AG04449 (cell line): ENCODE data around the gene CD300A.

Experiments used
- CTCF ChIA-PET: fragments of 350-600 bp; formaldehyde crosslinking; extraction: SDS; loops from one replicate; lab custom pipeline; 2021; ENCODE audit warnings: antibody characterized with exemption; lab: Yijun Ruan, JAX
- POLR2A ChIA-PET: fragments of 400-600, 350-600 bp; formaldehyde crosslinking; extraction: SDS; loops from one replicate; lab custom pipeline; 2020; ENCODE audit warnings: antibody characterized with exemption, inconsistent platforms; lab: Yijun Ruan, JAX
- DNase-seq: peaks from one replicate; pipeline ENCODE4 v3.0.0-alpha.2; 2010; ENCODE audit warnings: low read depth, low spot score
- H3K4me3 ChIP-seq: 2 replicates; pipeline ENCODE4 v1.5.1; 2011; ENCODE audit warnings: low read depth, mild to moderate bottlenecking, control low read depth, low read length
- TF ChIP-seq, protein P1 (sequence below): IDR thresholded peaks from one replicate; pipeline ENCODE4 v1.5.1; 2011; ENCODE audit warnings: mild to moderate bottlenecking, moderate library complexity, low read length, control low read depth, inconsistent platforms; ENCODE audit not compliant: insufficient read depth; ENCODE audit errors: missing control alignments

CD300A gene

DNA sequence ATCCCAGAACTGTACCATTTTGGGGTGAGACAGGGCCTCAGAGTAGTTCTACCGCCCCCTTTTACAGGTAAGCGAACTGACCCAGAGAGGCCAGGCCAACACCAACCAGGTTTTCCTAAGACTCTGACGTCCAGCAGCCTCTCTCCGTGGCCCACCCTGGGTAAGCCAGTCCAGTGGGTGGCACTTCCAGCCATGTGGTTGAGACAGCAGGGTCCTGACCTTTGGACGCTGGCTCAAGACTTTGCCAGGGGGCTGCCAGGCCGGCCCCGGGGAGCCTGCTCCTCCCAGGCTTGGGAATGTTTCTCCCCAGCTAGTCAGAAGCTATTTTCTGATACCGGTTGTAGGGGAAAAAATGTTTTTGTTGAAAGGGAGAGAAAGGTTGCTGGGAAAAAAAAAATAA, 17.7 kb upstream of the CD300A start:
- no peak overlapping the region for H3K4me3 ChIP-seq

DNA sequence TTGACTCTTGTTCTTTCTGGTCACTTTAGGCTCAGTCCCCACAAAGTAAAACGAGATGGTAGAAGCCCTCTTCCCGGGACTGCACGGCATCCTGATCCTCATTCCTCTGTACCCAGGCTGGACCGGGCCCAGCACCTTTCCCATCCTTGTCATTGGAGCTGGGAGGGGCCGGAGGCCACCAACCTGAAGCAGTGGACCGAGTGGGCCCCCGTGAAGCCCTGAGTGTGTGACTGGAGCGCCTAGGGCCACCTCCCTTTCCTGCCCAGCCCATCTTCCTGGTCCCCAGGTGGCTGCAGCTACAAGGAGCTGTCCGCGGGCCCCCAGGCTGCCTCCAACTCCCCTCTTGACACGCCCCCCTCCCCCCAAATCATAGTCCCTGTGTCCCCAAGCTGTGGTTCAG, 17.1 kb upstream of the CD300A start:
- CTCF ChIA-PET = no interaction called here

More for the DNA sequence above, 17.7 kb upstream of the CD300A start:
- DNase-seq = no peak
- POLR2A ChIA-PET = no interaction called here
- TF ChIP-seq, protein P1, sequence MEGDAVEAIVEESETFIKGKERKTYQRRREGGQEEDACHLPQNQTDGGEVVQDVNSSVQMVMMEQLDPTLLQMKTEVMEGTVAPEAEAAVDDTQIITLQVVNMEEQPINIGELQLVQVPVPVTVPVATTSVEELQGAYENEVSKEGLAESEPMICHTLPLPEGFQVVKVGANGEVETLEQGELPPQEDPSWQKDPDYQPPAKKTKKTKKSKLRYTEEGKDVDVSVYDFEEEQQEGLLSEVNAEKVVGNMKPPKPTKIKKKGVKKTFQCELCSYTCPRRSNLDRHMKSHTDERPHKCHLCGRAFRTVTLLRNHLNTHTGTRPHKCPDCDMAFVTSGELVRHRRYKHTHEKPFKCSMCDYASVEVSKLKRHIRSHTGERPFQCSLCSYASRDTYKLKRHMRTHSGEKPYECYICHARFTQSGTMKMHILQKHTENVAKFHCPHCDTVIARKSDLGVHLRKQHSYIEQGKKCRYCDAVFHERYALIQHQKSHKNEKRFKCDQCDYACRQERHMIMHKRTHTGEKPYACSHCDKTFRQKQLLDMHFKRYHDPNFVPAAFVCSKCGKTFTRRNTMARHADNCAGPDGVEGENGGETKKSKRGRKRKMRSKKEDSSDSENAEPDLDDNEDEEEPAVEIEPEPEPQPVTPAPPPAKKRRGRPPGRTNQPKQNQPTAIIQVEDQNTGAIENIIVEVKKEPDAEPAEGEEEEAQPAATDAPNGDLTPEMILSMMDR = no peak
- CTCF ChIA-PET = interaction anchor here (4.8 kb wide), 1 partner anchor 8 kb away, joined by 23 read pairs; no protein-coding TSS in a partner anchor

DNA sequence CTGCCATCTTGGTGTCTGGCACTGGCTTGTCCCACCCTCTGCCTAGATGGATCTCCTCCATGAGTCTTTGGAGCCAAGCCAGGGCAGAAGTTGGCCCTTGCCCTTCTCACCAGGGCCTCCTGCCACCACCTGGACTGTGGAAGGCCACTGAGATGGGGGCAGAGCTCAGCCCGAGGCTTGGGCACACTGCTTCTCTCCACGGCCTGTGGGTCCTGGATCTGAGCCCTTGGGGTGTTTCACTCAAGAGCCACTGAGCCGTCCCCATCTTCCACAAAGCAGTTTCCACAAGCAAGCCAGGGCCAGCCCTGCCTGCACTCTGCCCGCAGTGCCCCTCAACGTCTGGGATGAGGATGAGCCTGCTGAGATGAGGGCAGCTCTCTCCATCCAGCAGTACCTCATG, 16.7 kb upstream of the CD300A start:
- DNase-seq = no peak
- ChIA-PET CTCF (no interaction called here), POLR2A (no interaction called here)
- no peak overlapping the region for H3K4me3 ChIP-seq
- TF ChIP-seq, protein P1 = no peak

More for the DNA sequence above, 17.1 kb upstream of the CD300A start:
- TF ChIP-seq, protein P1 = no peak
- POLR2A ChIA-PET = no interaction called here
- H3K4me3 ChIP-seq = no peak overlapping the region
- DNase-seq = no peak

DNA sequence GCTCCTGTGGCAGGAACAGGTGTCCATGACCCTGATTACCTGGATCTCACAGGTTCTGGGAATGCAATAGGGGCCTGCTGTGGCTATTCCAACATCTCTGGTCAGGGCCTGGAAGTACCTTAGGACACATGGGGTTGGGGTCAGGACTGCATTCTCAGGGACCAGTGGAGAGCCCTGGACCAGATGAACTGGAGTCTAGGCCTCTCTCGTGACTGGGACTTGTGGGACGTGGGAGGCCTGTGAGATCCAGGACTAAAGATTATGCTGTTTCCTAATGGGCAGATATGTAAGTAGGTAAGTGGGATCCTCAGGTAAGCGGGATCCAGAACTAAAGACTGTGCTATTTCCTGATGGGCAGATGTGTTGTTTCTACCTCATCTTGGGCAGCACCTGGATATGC, 16.2 kb upstream of the CD300A start:
- TF ChIP-seq, protein P1 = no peak
- DNase-seq = no peak
- H3K4me3 ChIP-seq = no peak overlapping the region
- ChIA-PET CTCF (interaction anchor here (1.0 to 1.1 kb wide), 2 partner anchors 72 to 295 kb away, joined by 3 to 4 read pairs; no protein-coding TSS in a partner anchor), POLR2A (no interaction called here)

DNA sequence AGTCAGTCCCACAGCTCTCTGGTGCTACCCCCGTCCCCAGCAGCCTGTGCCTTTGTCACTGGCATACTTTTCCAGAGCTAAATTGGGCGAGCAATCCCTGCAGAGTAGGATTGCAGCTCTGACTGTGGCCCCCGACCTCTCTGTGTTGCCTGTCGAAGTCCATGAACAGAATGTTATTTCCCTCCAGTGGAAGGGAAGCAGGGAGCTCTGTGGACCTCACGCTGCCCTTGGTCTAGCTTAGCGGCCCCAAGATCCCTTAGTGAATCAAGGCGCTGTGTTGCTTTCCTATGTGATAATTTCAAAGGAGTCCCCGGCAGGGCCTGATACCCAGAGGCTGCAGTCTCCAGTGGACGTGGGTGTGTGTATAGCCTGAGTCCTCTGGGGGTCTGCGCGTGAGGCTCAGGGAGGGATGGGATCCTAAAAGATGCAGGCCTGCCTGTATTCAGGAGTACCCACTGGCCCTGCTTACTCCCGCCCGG, 15.5 kb upstream of the CD300A start:
- no peak overlapping the region for H3K4me3 ChIP-seq
- DNase-seq = no peak
- ChIA-PET POLR2A (no interaction called here), CTCF (interaction anchor here (0.8 to 1.1 kb wide), 3 partner anchors 71 to 294 kb away, joined by 3 to 4 read pairs (median 4); no protein-coding TSS in a partner anchor)
- TF ChIP-seq, protein P1 = no peak

DNA sequence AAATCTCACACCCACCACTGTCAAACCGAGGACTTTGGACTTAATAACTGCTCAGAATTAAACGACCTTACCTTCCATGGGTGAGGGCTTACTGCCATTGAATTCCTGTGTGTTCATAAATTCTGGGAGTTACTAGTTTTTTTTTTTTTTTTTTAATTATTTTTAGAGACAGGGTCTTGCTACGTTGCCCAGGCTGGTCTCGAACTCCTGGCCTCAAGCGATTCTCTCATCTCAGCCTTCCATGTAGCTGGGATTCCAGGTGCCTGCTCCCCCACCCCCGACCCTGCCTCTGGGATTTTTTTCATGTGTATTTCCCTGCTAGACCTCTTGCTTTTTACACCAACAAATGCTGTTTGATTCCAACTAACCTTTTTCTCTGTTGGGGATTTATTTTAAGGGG, 14.9 kb upstream of the CD300A start:
- no peak for DNase-seq
- ChIA-PET POLR2A (no interaction called here), CTCF (interaction anchor here (0.8 kb wide), 1 partner anchor 72 kb away, joined by 4 read pairs; no protein-coding TSS in a partner anchor)
- H3K4me3 ChIP-seq = no peak overlapping the region
- TF ChIP-seq, protein P1 = no peak
